GM18867 (cell line): ENCODE measurements around the gene RASD1.

Experiments
- ATAC-seq: cut with Tn5 transposase; IDR thresholded peaks from one replicate; pipeline ENCODE4 v1.9.1; 2021; ENCODE audit warnings: mild to moderate bottlenecking, moderate library complexity; ENCODE audit not compliant: unreplicated experiment

RASD1 gene

DNA sequence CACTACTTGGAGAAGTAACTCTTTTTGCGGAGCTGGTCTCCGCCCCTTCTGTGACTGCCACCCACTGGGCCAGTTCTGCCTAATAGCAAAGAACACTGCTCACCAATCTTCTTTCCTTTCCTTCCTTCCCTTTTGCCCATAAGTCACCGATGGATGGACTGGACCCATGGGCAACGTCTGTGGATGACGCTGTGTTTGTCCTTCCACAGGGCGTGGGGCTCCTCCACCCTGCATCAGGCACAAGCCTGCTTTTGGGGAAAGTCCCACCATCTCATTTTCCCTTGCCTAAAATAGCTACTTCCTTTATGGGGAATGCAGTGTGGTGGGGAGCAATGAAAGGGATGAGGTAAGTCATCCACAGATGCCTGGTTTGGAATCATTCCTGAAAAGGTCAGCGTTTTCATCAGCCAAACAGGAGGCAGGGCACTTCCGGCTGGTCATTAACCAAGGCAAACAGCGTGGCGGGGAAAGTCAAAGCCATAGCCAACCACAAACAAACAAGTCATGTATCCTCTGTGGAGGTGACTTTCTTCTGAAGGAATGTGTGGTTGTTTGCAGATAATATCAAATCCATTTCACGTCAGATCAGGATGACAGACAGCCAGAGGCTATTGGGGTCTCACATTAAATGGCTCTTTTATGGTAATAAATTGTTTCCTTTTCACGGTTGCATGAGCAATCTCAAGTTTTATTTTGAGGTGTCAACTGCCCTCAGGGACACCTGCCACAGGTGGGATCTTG, 50.1 kb downstream of the RASD1 start:
- no peak for ATAC-seq

DNA sequence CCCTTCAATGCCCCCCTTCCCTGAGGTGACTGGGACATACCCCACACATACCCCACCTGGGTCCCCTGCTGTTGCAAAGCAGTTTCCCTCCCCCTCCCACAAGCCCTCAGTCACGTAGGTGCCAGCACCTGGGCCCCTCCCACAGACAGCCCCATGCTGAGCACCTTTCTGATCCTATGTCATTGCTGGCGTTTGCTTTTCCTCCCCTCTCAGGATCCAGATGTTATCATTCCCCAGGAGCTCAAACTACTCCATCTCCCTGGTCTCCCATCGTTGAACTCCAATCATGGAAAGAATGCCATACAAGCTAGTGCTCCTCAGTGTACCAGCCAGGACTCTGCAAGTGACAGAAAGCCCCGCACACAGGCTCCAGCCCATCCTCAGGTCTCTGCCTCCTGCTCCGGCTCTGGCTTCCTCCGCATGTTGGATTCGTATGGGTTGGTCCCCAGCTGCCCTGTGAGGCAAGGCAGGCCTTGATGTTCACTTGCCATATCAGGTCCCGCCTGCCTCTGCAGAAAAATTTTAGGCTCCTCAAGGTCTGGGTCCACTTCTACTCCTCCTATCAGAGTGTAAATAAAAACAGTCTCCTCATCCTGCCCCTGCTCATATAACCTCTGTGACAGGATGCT, 50.8 kb downstream of the RASD1 start:
- ATAC-seq: no peak
